H54 (cell line): ENCODE measurements around the gene ECI2.

Experiments used
- DNase-seq: peaks from one replicate; pipeline ENCODE4 v3.0.0; 2011; ENCODE audit warnings: low spot score, mixed read lengths; ENCODE audit not compliant: insufficient read length
- FAIRE-seq: peaks from 3 replicates; lab custom pipeline; 2011; peaks lifted over from hg19 to GRCh38; lab: Jason Lieb, UNC
- POLR2A ChIP-seq: IDR thresholded peaks from 2 replicates; pipeline ENCODE4 v1.6.1; 2011; ENCODE audit warnings: low read depth, mild to moderate bottlenecking, low read length

The ECI2 gene

DNA sequence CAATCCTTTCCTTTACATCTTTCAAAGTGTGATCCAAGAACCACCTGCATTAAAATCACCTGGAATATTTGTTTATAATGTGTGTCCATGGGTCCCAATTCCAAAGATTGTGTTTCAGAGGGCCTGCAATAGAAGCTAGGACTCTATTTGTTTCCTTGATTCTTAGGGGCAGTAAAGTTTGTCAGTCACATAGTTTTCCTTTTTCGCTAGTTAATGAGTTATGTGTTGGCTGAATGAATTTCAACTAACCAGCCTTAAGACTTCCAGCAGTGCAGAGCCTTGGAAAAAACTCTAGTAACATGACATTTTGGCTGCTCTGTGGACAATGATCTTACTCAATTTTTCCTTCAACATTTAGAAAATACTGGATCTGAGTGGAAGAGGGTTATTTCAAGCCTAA, 67.7 kb downstream of the ECI2 start:
- no peak for DNase-seq
- FAIRE-seq: no peak
- no peak for TF ChIP-seq POLR2A

- no peak for TF ChIP-seq POLR2A
- FAIRE-seq (peak; percentile 27), DNase-seq (no peak)
Observed at GRCh38 chr6:4066029-4066755, 69.2 kb downstream of the ECI2 start.
